Posterior vena cava (tissue), 2 donors: ENCODE data around the gene BPIFB4. TPM values are rescaled to one million over a fixed set of nuclear protein-coding genes. Genes with fewer than 3 reads are reported as not detected.
"Not testable (repeated sequence)": the region's sequence is repeated elsewhere in the genome, so short reads cannot be mapped to it uniquely, and the experiment has no call there.

ENCODE experiments used
- DNase-seq: peaks from one replicate; pipeline ENCODE4 v3.0.0-alpha.2; 2020; ENCODE audit warnings: low spot score
- intact Hi-C, 2 donors: fragments of 100-400 bp; cut with DNase I; formaldehyde crosslinking; loops; one replicate each; pipeline versions ENCODE4 v1.14.1 to v1.14.2; 2022 to 2023
- long read RNA-seq, 2 donors: library from polyadenylated mRNA; unstranded; transcript quantifications; one replicate each; pipeline ENCODE4 v2.0.0, GENCODE V29; 2020 to 2021
- total RNA-seq, 2 donors: library from RNA; stranded (reverse); fragmentation: NEBNext Ultra II Directional; extraction: Animal tissue kit (Norgen Biotek cat#: 25700); gene quantifications; one replicate each; pipeline ENCODE4 v1.2.1, GENCODE V29; 2021
- donor health status: DM: yes; HTN: yes; CAD: no.
- donor health status: DM: yes; HTN: yes; CAD: no.

The BPIFB4 gene
- not detected for total RNA-seq
- long read RNA-seq, donor 1, result 0 reads
- long read RNA-seq, donor 2, result 0 reads

GRCh38 chr20:33079259-33079658 lies at the start of gene BPIFB4:
BPIFB4 (plus strand) TSS chr20:33079643; CDS start chr20:33081527, 1,884 bp downstream.
- intact Hi-C loops, result no loop called here

GRCh38 chr20:33030076-33030475 lies 49.4 kb upstream of the BPIFB4 start:
- intact Hi-C loops, result no loop called here

More at GRCh38 chr20:33079259-33079658, at the start of gene BPIFB4:
- DNase-seq, result no peak

GRCh38 chr20:33030569-33030968 lies 48.9 kb upstream of the BPIFB4 start:
- no peak for DNase-seq
- intact Hi-C loops, result no loop called here

More at GRCh38 chr20:33030076-33030475, 49.4 kb upstream of the BPIFB4 start:
- DNase-seq, result no peak

GRCh38 chr20:33031531-33031930 lies 47.9 kb upstream of the BPIFB4 start, which contains the start of gene BPIFB6:
BPIFB6 (plus strand) TSS chr20:33031648; CDS start chr20:33031648, 0 bp downstream.
- no peak for DNase-seq
- intact Hi-C loops, result no loop called here

GRCh38 chr20:33032555-33032954 lies 46.9 kb upstream of the BPIFB4 start:
- no peak for DNase-seq
- intact Hi-C loops, result no loop called here

GRCh38 chr20:33033381-33033780 lies 46.1 kb upstream of the BPIFB4 start:
- intact Hi-C loops, result no loop called here

GRCh38 chr20:33034115-33034514 lies 45.3 kb upstream of the BPIFB4 start:
- intact Hi-C loops, result no loop called here

More at GRCh38 chr20:33033381-33033780, 46.1 kb upstream of the BPIFB4 start:
- DNase-seq, result no peak

GRCh38 chr20:33034901-33035492 lies 44.4 kb upstream of the BPIFB4 start:
- intact Hi-C loops, result no loop called here
- DNase-seq, result no peak

More at GRCh38 chr20:33034115-33034514, 45.3 kb upstream of the BPIFB4 start:
- no peak for DNase-seq

GRCh38 chr20:33037456-33037855 lies 42.0 kb upstream of the BPIFB4 start:
- no peak for DNase-seq
- intact Hi-C loops, result no loop called here

GRCh38 chr20:33038243-33038642 lies 41.2 kb upstream of the BPIFB4 start:
- intact Hi-C loops, result loop anchor here in 1 of 2 donors (1.0 kb wide), 1 partner anchor 31 kb away; the partner anchor contains the start of gene BPIFB2
- no peak for DNase-seq

GRCh38 chr20:33042430-33042829 lies 37.0 kb upstream of the BPIFB4 start:
- DNase-seq, result no peak
- intact Hi-C loops, result no loop called here

- intact Hi-C loops, result no loop called here
- DNase-seq, result no peak
Measured at GRCh38 chr20:33042983-33043730, 36.3 kb upstream of the BPIFB4 start.

GRCh38 chr20:33043731-33044181 lies 35.7 kb upstream of the BPIFB4 start:
- intact Hi-C loops, result no loop called here
- no peak for DNase-seq

GRCh38 chr20:33045129-33045721 lies 34.2 kb upstream of the BPIFB4 start:
- intact Hi-C loops, DNase-seq: not testable (repeated sequence)

- DNase-seq, result no peak
- intact Hi-C loops, result no loop called here
Measured at GRCh38 chr20:33046412-33046811, 33.0 kb upstream of the BPIFB4 start.

- no peak for DNase-seq
- intact Hi-C loops, result no loop called here
Measured at GRCh38 chr20:33051333-33051732, 28.1 kb upstream of the BPIFB4 start.

- intact Hi-C loops, result no loop called here
Measured at GRCh38 chr20:33053291-33054106, 25.9 kb upstream of the BPIFB4 start, which contains the start of gene BPIFB3. BPIFB3 (plus strand) TSS chr20:33053903; CDS start chr20:33055436, 1,533 bp downstream.

GRCh38 chr20:33054381-33054780 lies 25.1 kb upstream of the BPIFB4 start:
- intact Hi-C loops, result no loop called here
- no peak for DNase-seq

More at GRCh38 chr20:33053291-33054106, 25.9 kb upstream of the BPIFB4 start, which contains the start of gene BPIFB3:
- no peak for DNase-seq

GRCh38 chr20:33054791-33055190 lies 24.7 kb upstream of the BPIFB4 start:
- intact Hi-C loops, result loop anchor here in 1 of 2 donors (1.0 kb wide), 1 partner anchor 27 kb away; no protein-coding TSS in a partner anchor
- no peak for DNase-seq
